ENCODE measurements around the gene TOP2A. TPM values are rescaled to one million over a fixed set of nuclear protein-coding genes. Genes with fewer than 3 reads are reported as not detected.

Gene TOP2A
- total RNA-seq, 1 experiment from 2014 or later = 230 TPM

DNA sequence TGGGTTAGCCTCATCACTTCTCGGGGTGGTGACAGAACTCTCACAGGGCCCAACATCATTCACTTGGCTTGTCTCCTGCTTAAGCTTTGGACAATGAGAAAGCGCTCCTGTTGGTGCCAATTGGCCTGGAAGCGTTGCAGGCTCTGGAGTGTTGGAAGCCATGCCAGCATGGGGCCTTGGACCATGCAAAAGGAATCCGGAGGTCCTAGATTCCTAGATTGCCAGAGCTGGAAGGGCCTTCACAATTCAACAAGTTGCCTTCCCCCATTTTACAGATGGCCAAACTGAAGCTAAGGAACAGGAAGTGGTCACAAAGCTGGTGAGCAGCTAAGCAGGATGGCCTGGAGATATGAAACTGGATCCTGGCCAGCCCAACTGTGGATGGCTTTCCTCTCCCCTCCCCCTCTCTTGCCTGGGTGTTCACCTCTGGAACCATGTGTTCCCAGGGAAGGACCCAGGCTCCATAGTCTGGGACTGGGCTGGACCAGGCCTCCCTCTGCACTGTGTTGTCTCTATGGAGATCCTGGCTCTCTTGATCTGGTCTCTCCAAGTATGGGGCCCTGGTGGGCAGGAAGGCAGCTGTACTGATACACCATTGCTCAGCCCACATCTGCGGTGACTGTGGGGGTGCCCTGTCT, 19.5 kb upstream of the TOP2A start:
- H4K91ac ChIP-seq (ENCODE audit: insufficient read length, low read depth, low read length) = no peak overlapping the region
- no peak overlapping the region for H3K4ac ChIP-seq (ENCODE audit: low read depth, low read length)
- H3K9me3 ChIP-seq (ENCODE audit: control insufficient read depth, low read depth, low read length) = no peaks in the 10 kb centered on the region
- H2BK5ac ChIP-seq (ENCODE audit: insufficient read length, low read length) = no peak overlapping the region
- no peaks in the 10 kb centered on the region for H3K23me2 ChIP-seq (ENCODE audit: insufficient read length, low read depth, low read length, poor library complexity, severe bottlenecking)
- H2AFZ ChIP-seq (ENCODE audit: low read length) = no peak overlapping the region
- no peak overlapping the region for H3K14ac ChIP-seq (ENCODE audit: insufficient read depth, low read length)
- no peak for DNase-seq
- no peaks in the 10 kb centered on the region for H3K27me3 ChIP-seq (ENCODE audit: insufficient read depth, low read length)
- Mint-ChIP-seq H3K27ac (no peak overlapping the region), H3K9me3 (no peaks in the 10 kb centered on the region), H3K4me1 (peaks cover 9 to 10% of the 10 kb centered on the region in 2 experiments), H3K36me3 (ENCODE audit: insufficient read depth in 1 of 3, low read depth in 3 of 3) (no peaks in the 10 kb centered on the region), H3K27me3 (ENCODE audit: low read depth) (peaks cover 9% of the 10 kb centered on the region), H3K4me3 (no peak overlapping the region)
- no peak overlapping the region for H3K27ac ChIP-seq (ENCODE audit: insufficient read length, low read depth, low read length)
- no peak overlapping the region for H3K23ac ChIP-seq (ENCODE audit: insufficient read length, low read depth, low read length)
- WGBS (ENCODE audit: extremely low coverage, insufficient read length, low lambda C conversion rate) = no CpG with 5 or more reads among the region's 5 CpGs
- H3K9ac ChIP-seq (ENCODE audit: extremely low read depth, insufficient read length, low read length) = no peak overlapping the region
- H3K4me1 ChIP-seq (ENCODE audit: insufficient read depth, low read length) = no peaks in the 10 kb centered on the region
- H2AK5ac ChIP-seq (ENCODE audit: insufficient read length, low read length) = no peak overlapping the region
- no peak overlapping the region for H3T11ph ChIP-seq (ENCODE audit: low read length)
- TF ChIP-seq, protein P1, sequence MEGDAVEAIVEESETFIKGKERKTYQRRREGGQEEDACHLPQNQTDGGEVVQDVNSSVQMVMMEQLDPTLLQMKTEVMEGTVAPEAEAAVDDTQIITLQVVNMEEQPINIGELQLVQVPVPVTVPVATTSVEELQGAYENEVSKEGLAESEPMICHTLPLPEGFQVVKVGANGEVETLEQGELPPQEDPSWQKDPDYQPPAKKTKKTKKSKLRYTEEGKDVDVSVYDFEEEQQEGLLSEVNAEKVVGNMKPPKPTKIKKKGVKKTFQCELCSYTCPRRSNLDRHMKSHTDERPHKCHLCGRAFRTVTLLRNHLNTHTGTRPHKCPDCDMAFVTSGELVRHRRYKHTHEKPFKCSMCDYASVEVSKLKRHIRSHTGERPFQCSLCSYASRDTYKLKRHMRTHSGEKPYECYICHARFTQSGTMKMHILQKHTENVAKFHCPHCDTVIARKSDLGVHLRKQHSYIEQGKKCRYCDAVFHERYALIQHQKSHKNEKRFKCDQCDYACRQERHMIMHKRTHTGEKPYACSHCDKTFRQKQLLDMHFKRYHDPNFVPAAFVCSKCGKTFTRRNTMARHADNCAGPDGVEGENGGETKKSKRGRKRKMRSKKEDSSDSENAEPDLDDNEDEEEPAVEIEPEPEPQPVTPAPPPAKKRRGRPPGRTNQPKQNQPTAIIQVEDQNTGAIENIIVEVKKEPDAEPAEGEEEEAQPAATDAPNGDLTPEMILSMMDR (conservative IDR thresholded peaks at IDR 0.05) = no peak
- H4K20me1 ChIP-seq (ENCODE audit: control insufficient read depth, insufficient read depth, insufficient read length) = no peaks in the 10 kb centered on the region
- H3K79me1 ChIP-seq (ENCODE audit: insufficient read depth, low read depth, low read length, poor library complexity, severe bottlenecking) = no peaks in the 10 kb centered on the region
- H3K79me2 ChIP-seq (ENCODE audit: insufficient read depth, low read length) = no peaks in the 10 kb centered on the region
- no peak overlapping the region for H2BK20ac ChIP-seq (ENCODE audit: low read depth, low read length, poor library complexity, severe bottlenecking)
- no peak overlapping the region for H2BK12ac ChIP-seq (ENCODE audit: insufficient read length, low read depth, low read length)
- no peak overlapping the region for H4K8ac ChIP-seq (replicated peaks; ENCODE audit: insufficient read length, low read depth, low read length)
- no peak overlapping the region for H4K5ac ChIP-seq (ENCODE audit: insufficient read length, low read depth, low read length)
- H3K56ac ChIP-seq (ENCODE audit: insufficient read length, low read depth, low read length) = no peak overlapping the region
- no peak overlapping the region for H3K4me2 ChIP-seq (ENCODE audit: insufficient read depth, insufficient read length, low read length)
- H3K18ac ChIP-seq (ENCODE audit: insufficient read length, low read depth, low read length) = no peak overlapping the region
- no peak overlapping the region for H2BK15ac ChIP-seq (ENCODE audit: low read depth, low read length)
- H2BK120ac ChIP-seq (ENCODE audit: low read depth, low read length, poor library complexity, severe bottlenecking) = no peak overlapping the region
